DOHH2 (cell line): ENCODE measurements around the gene OPRL1.
"Not testable (repeated sequence)": the region's sequence is repeated elsewhere in the genome, so short reads cannot be mapped to it uniquely, and the experiment has no call there.

ENCODE experiments used
- H3F3A ChIP-seq: fragments of 200-600 bp; sonication (generic), shearing (Covaris generic); 2 replicates; pipeline ENCODE4 v1.6.0; 2016; ENCODE audit warnings: antibody characterized with exemption, mild to moderate bottlenecking; ENCODE audit not compliant: control insufficient read depth, insufficient read depth
- H3K27ac ChIP-seq: fragments of 200-600 bp; sonication (generic); 2 replicates; pipeline ENCODE4 v1.5.1; 2014; ENCODE audit warnings: low read depth, mild to moderate bottlenecking, low read length, moderate library complexity
- H3K27me3 ChIP-seq: fragments of 200-600 bp; sonication (generic); 2 replicates; pipeline ENCODE4 v1.6.1; 2014; ENCODE audit warnings: mild to moderate bottlenecking, low read length, mixed read lengths; ENCODE audit not compliant: control insufficient read depth
- H3K36me3 ChIP-seq: fragments of 200-600 bp; sonication (generic); 2 replicates; pipeline ENCODE4 v1.6.1; 2014; ENCODE audit warnings: mild to moderate bottlenecking, low read length, moderate library complexity, mixed read lengths; ENCODE audit not compliant: control insufficient read depth
- H3K4me1 ChIP-seq: fragments of 200-600 bp; sonication (generic); 2 replicates; pipeline ENCODE4 v1.6.1; 2014; ENCODE audit warnings: mild to moderate bottlenecking, low read length, mixed read lengths; ENCODE audit not compliant: control insufficient read depth
- H3K4me2 ChIP-seq: fragments of 200-600 bp; sonication (generic); 2 replicates; pipeline ENCODE4 v1.6.0; 2014; ENCODE audit warnings: mild to moderate bottlenecking, low read length, moderate library complexity
- H3K4me3 ChIP-seq: fragments of 200-600 bp; sonication (generic); 2 replicates; pipeline ENCODE4 v1.5.1; 2014; ENCODE audit warnings: mild to moderate bottlenecking, low read length, mixed read lengths
- H3K79me2 ChIP-seq: fragments of 200-600 bp; sonication (generic); 2 replicates; pipeline ENCODE4 v1.6.1; 2014; ENCODE audit warnings: mild to moderate bottlenecking, low read length, mixed read lengths; ENCODE audit not compliant: control insufficient read depth
- H3K9me2 ChIP-seq: fragments of 200-600 bp; sonication (generic); replicated peaks from 2 replicates; pipeline ENCODE4 v1.6.1; 2014; ENCODE audit warnings: mild to moderate bottlenecking, low read length, mixed read lengths; ENCODE audit not compliant: control insufficient read depth
- H3K9me3 ChIP-seq: fragments of 200-600 bp; sonication (generic); 2 replicates; pipeline ENCODE4 v1.6.1; 2014; ENCODE audit warnings: antibody characterized with exemption, low read length, mixed read lengths; ENCODE audit not compliant: control insufficient read depth, insufficient read depth
- H4K20me1 ChIP-seq: fragments of 200-600 bp; sonication (generic); 2 replicates; pipeline ENCODE4 v1.6.0; 2014; ENCODE audit warnings: low read depth, mild to moderate bottlenecking, antibody characterized with exemption, low read length, moderate library complexity; ENCODE audit not compliant: control insufficient read depth, insufficient read depth
- CTCF ChIP-seq: fragments of 200-600 bp; sonication (generic); IDR thresholded peaks from one replicate; pipeline ENCODE4 v1.5.1; 2014; ENCODE audit warnings: antibody characterized with exemption, mild to moderate bottlenecking, low read depth, low read length; ENCODE audit not compliant: poor library complexity, severe bottlenecking
- EZH2phosphoT487 ChIP-seq: fragments of 200-600 bp; sonication (generic); IDR thresholded peaks from 2 replicates; pipeline ENCODE4 v1.6.1; 2017; ENCODE audit warnings: borderline replicate concordance, mild to moderate bottlenecking, antibody characterized with exemption, low read length, moderate library complexity, mixed read lengths

The OPRL1 gene

GRCh38 chr20:64119681-64120341 is 39.9 kb downstream of the OPRL1 start:
- no peaks in the 10 kb centered on the region for H3K9me3 ChIP-seq
- peaks cover 11% of the 10 kb centered on the region for H3K4me1 ChIP-seq
- H3K9me2 ChIP-seq, result no peaks in the 10 kb centered on the region
- H3K4me2 ChIP-seq, result peak overlapping the region; percentile 54
- peaks cover 23% of the 10 kb centered on the region for H3K27me3 ChIP-seq
- no peaks in the 10 kb centered on the region for H3K79me2 ChIP-seq
- no peaks in the 10 kb centered on the region for H4K20me1 ChIP-seq
- no peak overlapping the region for H3K27ac ChIP-seq
- peak overlapping the region; percentile 33 for H3K4me3 ChIP-seq
- H3F3A ChIP-seq, result no peaks in the 10 kb centered on the region
- TF ChIP-seq EZH2phosphoT487 (no peak), CTCF (no peak)
- no peaks in the 10 kb centered on the region for H3K36me3 ChIP-seq

- H3K4me1 ChIP-seq, result peaks cover 11% of the 10 kb centered on the region
- H3K9me3 ChIP-seq, result no peaks in the 10 kb centered on the region
- H3F3A ChIP-seq, result no peaks in the 10 kb centered on the region
- H3K79me2 ChIP-seq, result no peaks in the 10 kb centered on the region
- H3K4me3 ChIP-seq, result no peak overlapping the region
- H4K20me1 ChIP-seq, result no peaks in the 10 kb centered on the region
- peaks cover 23% of the 10 kb centered on the region for H3K27me3 ChIP-seq
- no peak overlapping the region for H3K4me2 ChIP-seq
- no peaks in the 10 kb centered on the region for H3K9me2 ChIP-seq
- TF ChIP-seq EZH2phosphoT487, result no peak
- TF ChIP-seq CTCF, result no peak
- no peaks in the 10 kb centered on the region for H3K36me3 ChIP-seq
- no peak overlapping the region for H3K27ac ChIP-seq
Observed at GRCh38 chr20:64121586-64121985, 41.7 kb downstream of the OPRL1 start.

- peaks cover 25% of the 10 kb centered on the region for H3K27me3 ChIP-seq
- H3K9me3 ChIP-seq, H4K20me1 ChIP-seq, H3K27ac ChIP-seq, H3K4me3 ChIP-seq, H3K36me3 ChIP-seq, H3F3A ChIP-seq, H3K79me2 ChIP-seq, H3K4me2 ChIP-seq, H3K9me2 ChIP-seq: not testable (repeated sequence)
- H3K4me1 ChIP-seq, result peaks cover 11% of the 10 kb centered on the region
Observed at GRCh38 chr20:64122927-64123326, 43.0 kb downstream of the OPRL1 start.

- H3K27ac ChIP-seq, H3K79me2 ChIP-seq, H3K9me3 ChIP-seq, H3K4me2 ChIP-seq, H4K20me1 ChIP-seq, H3K36me3 ChIP-seq, H3K4me3 ChIP-seq, H3K9me2 ChIP-seq, H3F3A ChIP-seq: not testable (repeated sequence)
- Histone ChIP-seq H3K27me3 (peaks cover 25% of the 10 kb centered on the region), H3K4me1 (peaks cover 11% of the 10 kb centered on the region)
Observed at GRCh38 chr20:64123517-64123916, 43.6 kb downstream of the OPRL1 start.
